Measurements from ENCODE around the gene PRDM16.

GRCh38 chr1:3074297-3074741, 5.3 kb downstream of the PRDM16 start:
- no peak for TF ChIP-seq POLR2A (IDR thresholded peaks at IDR 0.05; ENCODE audit: extremely low read depth, insufficient read length)
- no peak for TF ChIP-seq CTCF (IDR thresholded peaks at IDR 0.05; ENCODE audit: low read depth, low read length)
